NCI-H1105 treated with DMSO at 0.1 percent for 48 hours (cell line): Measurements from ENCODE around the gene RAB13.

ENCODE experiments used
- DNase-seq: peaks from one replicate; lab custom pipeline; 2025; lab: John Stamatoyannopoulos, UW

Gene RAB13

DNA sequence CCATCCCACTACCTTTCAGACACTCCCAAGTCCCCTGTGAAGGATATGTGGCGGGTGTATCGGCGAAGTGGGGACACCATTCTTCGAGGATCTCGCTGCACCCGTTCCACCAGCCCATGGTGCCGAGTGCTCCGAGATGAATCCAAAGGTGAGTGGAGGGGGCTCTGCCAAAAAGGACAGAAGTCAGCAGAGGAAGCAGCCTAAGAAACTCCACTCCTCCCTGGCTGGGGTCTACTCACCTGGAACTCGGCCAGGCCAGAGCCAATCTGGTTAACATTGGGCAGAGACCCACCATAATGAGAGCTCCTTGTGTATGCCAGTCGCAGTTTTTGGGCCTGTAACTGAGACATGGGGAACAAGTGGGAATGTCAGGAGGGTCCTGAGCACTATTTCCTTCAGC is 31.3 kb downstream of the RAB13 start:
- DNase-seq, result no peak

DNA sequence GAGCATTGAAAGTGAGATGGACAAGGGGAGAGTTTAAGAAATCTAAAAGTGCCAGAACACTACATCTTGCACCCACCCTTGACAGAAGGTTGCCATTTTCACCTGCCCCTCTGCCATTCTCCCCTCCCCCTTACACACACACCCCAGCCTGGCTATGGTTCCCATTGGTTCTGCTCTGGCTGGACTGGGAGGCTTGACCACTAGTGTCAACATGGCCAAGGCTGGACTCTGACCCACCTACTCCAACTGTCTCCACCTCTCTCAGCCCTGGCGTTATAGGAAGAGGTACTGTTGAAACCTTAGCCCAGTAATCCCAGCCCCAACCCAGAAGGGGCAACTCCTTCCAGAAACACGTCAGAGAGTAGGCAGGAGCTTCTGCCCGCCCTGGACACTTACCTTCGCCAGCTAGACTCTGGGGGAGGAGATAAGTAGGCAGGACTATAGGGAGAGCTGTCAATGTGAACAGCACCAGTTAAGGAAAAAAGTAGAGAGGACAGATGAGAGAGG is 32.2 kb downstream of the RAB13 start:
- no peak for DNase-seq

DNA sequence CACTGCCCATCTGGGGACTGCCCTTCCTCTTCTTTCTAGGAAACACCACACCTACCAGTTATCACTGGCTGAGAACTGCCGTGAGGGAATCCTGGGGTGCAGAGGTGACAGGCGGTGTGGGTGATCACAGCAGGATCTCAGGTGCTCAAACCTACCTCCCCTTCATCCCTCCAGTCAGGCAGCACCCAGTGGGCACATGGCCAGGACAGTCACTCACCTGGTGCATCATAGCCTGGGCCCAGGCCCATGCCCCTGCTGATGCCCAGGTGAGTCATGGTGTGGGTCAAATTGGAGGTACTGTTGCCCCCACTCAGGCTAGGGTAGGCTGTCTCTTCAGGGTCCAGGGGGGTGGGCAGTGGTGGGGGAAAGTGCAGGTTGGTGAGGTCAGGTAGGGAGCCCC is 34.3 kb downstream of the RAB13 start:
- no peak for DNase-seq

GRCh38 chr1:153951183-153951582 is 35.0 kb downstream of the RAB13 start:
- no peak for DNase-seq

DNA sequence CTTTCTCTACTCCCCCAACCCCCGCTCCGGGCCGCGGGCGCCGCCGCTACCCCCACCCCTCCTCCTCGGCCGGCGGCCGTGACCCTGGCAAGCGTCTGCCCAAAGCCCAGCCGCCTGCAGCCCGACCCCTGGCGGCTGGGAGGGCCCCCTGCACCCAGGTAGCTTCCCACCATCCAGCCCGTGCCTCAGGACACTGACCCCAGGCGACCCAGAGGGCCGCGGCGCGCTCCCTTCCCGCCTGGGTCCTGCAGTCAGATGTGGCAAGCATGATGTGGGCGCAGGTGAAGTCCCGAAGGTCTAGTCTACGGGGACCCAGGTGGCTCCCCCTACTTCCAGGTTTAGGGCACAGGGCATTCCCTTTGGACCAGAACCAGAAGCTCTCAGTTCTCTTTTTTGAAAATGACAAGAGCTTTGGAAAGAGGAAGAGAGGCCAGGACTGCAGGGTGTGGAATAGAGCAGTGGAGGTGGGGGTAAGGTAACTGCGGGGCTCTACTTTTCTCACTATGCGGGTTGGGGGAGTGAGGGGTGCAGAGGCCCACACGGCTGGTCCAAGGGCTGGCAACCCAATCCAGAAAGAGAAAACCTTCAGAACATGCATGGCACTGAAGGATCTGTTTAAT is 39.4 kb downstream of the RAB13 start, which contains the start of gene DENND4B:
Gene DENND4B, minus strand, starts transcription at position 97 of the 620 bp plus-strand sequence. CDS start 2,344 bp downstream, outside the sequence.
- DNase-seq, result peak; percentile 70

GRCh38 chr1:153945795-153946621 is 40.1 kb downstream of the RAB13 start:
- peak; percentile 47 for DNase-seq

GRCh38 chr1:153945131-153945794 is 40.9 kb downstream of the RAB13 start:
- DNase-seq, result no peak

DNA sequence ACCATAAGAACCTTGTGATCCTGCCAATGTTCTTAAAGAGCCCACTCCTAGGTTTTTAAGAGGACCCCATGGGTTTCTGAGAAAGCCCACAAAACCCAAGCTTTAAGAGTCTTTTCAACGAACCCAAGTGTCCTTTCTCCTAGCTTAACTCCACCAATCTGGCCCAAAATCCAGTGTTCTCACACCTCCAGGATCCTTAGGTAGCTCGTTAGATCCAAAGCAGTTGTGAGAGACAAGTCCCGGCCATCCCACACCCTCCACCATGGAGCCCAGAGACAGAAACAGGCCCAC is 41.4 kb downstream of the RAB13 start:
- DNase-seq, result no peak

GRCh38 chr1:153944005-153944826 is 41.9 kb downstream of the RAB13 start:
- no peak for DNase-seq

DNA sequence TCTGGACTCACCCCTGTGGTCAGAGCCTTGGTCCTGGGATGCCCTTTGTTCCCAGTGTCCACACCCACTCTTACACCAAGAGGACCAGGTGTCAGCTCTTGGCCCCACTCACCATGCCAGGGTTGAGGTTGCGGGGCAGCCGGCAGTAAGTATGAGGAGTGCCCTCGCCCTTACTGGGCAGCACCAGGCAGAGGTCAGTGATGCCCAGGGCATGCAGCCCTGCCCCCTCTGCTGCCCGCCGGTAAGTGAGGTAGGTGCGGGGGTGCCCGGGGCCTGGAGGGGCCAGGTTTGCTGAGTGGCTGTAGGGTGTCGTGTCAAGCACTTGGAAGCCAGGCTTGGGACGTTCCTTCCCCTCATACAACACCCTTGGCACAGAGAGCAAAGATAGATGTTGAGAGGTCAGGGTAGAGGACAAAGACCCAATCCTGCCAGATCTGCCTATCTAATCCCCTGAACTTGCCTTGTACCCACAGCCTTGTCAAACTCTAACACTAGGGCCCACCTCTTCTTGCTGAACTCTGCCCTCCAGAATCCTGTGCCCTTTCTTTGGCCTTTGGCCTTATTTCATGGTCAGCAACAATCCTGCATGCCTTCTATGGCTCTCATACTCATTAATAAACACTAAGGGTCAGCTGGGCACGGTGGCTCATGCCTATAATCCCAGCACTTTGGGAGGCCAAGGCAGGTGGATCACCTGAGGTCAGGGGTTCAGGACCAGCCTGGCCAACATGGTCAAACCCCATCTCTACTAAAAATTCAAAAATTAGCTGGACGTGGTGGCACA is 43.2 kb downstream of the RAB13 start:
- no peak for DNase-seq

- DNase-seq, result no peak
These were observed 44.1 kb downstream of the RAB13 start for GRCh38 chr1:153941826-153942725.

DNA sequence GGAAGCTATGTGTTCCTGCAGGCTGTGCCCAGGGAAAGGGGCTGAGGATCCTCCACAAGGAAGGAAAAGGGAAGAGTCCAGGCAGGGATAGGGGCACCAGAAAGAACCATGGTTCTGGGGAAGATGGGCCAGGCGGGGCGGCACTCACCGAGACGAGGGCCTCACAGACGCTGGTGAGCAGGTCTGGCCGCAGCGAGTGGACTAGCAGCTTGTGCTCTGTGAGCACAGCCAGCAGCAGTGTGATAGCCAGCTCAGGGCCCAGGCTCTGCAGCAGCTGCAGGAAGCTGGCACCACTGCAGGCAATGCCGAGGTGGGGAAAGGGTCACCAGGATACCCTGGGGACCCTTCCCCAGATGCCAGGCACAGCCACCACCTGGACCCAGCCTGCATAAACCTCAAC is 45.4 kb downstream of the RAB13 start:
- DNase-seq, result no peak

GRCh38 chr1:153939476-153939875 is 46.7 kb downstream of the RAB13 start:
- DNase-seq, result no peak

- no peak for DNase-seq
These were observed 47.1 kb downstream of the RAB13 start for GRCh38 chr1:153938996-153939395.

DNA sequence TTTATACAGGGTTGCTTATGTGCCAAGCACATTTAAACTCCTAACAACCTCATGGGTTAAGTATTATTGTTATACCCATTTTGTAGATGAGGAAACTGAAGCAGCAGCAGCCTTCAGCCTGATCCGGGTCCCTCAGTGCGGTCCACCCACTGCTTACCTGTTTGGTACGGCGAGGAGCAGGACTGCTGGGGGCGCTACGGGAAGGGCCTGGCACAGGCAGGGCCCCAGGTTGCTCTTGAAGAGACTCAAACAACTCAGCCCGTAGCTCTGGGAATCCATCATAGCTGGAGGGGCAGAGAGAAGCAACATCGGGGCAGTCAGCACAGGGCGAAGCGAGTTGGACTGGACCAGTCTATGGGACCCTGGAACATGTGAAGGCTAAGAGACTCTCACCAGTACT is 48.8 kb downstream of the RAB13 start:
- no peak for DNase-seq

GRCh38 chr1:153936011-153936802 is 49.9 kb downstream of the RAB13 start:
- DNase-seq, result no peak

GRCh38 chr1:153934746-153935145 is 51.4 kb downstream of the RAB13 start:
- no peak for DNase-seq

- no peak for DNase-seq
These were observed 52.2 kb downstream of the RAB13 start for GRCh38 chr1:153933955-153934354.

DNA sequence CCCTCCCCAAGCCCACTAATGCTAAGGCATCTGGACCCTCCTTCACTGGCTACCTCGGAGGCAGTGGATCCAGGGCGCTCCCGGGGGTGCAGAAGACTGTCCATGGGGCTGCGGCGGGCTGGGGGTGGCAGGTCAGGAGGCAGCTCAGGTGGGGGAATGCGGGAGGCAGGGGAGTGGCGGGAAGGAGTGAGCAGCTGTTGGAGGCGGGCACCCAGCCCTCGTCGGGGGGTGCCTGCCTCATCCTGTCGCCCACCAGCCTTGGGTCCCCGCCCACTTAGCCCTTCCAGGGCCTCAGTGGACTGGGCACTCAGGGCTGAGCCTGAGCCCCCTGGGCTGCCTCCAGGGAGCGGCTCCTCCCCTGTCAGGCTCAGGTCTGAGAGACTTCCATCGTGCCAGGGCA is 52.7 kb downstream of the RAB13 start:
- DNase-seq, result no peak
